A549 treated with AZD9567 at 1 μM for 4 hours (cell line): ENCODE data around the gene TMEM98. TPM values are rescaled to one million over a fixed set of nuclear protein-coding genes. Genes with fewer than 3 reads are reported as not detected.

Source experiments
- total RNA-seq: library from RNA; stranded (reverse); fragments of 200-300 nt; extraction: Qiagen RNA extraction; gene quantifications from 5 replicates; pipeline ENCODE4 v1.2.3, GENCODE V29; 2022; ENCODE audit not compliant: insufficient read depth

Gene TMEM98, protein sequence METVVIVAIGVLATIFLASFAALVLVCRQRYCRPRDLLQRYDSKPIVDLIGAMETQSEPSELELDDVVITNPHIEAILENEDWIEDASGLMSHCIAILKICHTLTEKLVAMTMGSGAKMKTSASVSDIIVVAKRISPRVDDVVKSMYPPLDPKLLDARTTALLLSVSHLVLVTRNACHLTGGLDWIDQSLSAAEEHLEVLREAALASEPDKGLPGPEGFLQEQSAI
- total RNA-seq, result 41.6 to 55.1 TPM (median 45.7 TPM) in 5 replicates

DNA sequence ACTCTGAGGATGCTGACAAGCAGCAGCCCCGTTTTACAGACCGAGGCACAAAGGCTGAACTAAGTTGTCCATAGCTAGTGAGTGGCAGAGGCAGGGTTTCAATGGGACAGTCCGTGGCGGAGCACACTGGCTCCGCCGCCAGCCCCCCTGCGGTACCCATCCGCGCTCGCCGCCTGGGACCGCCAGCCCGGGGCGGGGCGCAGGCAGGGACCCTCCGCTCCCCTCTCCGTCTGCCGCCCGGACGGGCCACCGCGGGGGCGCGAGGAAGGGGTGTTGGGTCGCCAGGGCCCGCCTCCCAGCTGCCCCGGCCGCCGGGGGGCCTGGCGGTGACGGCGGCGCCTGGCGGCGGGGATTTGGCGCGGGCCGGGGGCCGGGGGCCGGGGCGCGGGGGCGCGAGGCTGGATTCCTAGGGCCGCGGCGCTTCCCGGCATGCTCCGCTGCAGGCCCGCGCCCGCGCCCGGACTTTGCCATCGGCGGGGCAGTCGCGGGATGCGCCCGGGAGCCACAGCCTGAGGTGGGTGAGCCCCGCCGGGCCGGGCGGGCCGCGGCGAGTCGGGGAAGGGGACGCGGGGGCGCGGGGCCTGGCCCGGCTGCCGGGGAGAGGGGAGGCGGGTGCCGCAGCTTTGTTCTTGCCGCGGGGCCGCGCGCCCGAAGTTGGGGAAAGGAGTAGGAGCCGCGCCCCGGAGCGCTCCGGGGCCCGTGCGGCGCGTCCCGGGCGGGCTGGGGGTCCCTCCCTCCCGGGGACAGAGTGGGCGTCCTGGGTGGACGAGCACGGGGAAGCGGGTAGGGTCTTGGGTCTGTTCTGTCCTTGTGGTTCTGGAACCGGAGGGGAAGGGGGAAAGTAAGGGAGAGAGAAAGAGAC, at the start of gene TMEM98:
Gene TMEM98, plus strand, starts transcription at position 430 of the 862 bp plus-strand sequence. CDS start 3,376 bp downstream, outside the sequence.

Other genes starting within 250 kb of the TMEM98 start
- gene MYO1D, start 51.0 kb upstream of the TMEM98 start, total RNA-seq, result 2.1 to 8.5 TPM (median 2.8 TPM) in 5 replicates
- gene SPACA3, start 63.7 kb downstream of the TMEM98 start, total RNA-seq, result not detected in 5 replicates